Effector memory CD8-positive, alpha-beta T cell (primary cell): ENCODE measurements around the gene SUSD4.
"Not testable (repeated sequence)": the region's sequence is repeated elsewhere in the genome, so short reads cannot be mapped to it uniquely, and the experiment has no call there.

Source experiments
- ATAC-seq: fragments of 150-1000 bp; cut with Tn5 transposase; replicated peaks from 2 replicates; pipeline ENCODE4 v1.10.0; 2021; ENCODE audit warnings: mild to moderate bottlenecking, moderate library complexity
- DNase-seq, 3 experiments: peaks; one replicate each; pipeline ENCODE4 v3.0.0; 2021
- H3K27ac Mint-ChIP-seq, 2 donors: one replicate each; pipeline ENCODE4 v1.8.0; 2022; ENCODE audit warnings: mild to moderate bottlenecking in 2 of 2, mixed read lengths in 2 of 2, moderate library complexity in 2 of 2
- H3K27me3 Mint-ChIP-seq, 2 donors: one replicate each; pipeline ENCODE4 v1.8.0; 2022; ENCODE audit warnings: mixed read lengths in 2 of 2
- H3K36me3 Mint-ChIP-seq: one replicate; pipeline ENCODE4 v1.8.0; 2022; ENCODE audit warnings: mild to moderate bottlenecking, moderate library complexity, mixed read lengths; ENCODE audit not compliant: insufficient read depth
- H3K4me1 Mint-ChIP-seq, 2 donors: one replicate each; pipeline ENCODE4 v1.8.0; 2022; ENCODE audit warnings: low read depth in 2 of 2, mixed read lengths in 2 of 2
- H3K4me3 Mint-ChIP-seq, 2 donors: one replicate each; pipeline ENCODE4 v1.8.0; 2022; ENCODE audit warnings: mild to moderate bottlenecking in 2 of 2, mixed read lengths in 2 of 2, moderate library complexity in 2 of 2
- H3K9me3 Mint-ChIP-seq, 2 donors: one replicate each; pipeline ENCODE4 v1.8.0; 2022; ENCODE audit warnings: mixed read lengths in 2 of 2

Gene SUSD4

DNA sequence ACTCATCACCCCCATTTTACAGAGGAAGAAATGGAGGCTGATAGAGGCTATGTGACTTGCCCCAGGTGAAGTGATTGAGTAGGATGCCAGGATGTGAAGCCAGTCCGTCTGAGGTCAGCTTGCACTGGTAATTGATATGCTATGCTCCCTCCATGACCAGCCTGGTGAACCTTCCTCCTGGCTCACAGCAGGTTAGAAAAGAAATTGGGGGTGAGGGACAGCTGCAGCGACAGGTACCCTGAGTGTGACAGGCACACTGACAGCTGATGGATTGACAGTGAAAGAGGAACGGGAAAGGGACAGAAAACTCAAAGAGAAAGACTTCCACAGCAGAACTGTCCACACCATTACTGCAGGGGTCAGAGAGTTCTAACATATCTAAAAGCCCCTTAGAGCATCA lies 102.1 kb downstream of the SUSD4 start:
- Mint-ChIP-seq H3K27me3 (peaks cover 32 to 33% of the 10 kb centered on the region in 2 donors), H3K4me3 (no peak overlapping the region), H3K9me3 (no peaks in the 10 kb centered on the region), H3K27ac (no peak overlapping the region), H3K4me1 (peaks cover 0 to 4% of the 10 kb centered on the region in 2 donors), H3K36me3 (no peaks in the 10 kb centered on the region)
- ATAC-seq (no peak), DNase-seq (no peak)

DNA sequence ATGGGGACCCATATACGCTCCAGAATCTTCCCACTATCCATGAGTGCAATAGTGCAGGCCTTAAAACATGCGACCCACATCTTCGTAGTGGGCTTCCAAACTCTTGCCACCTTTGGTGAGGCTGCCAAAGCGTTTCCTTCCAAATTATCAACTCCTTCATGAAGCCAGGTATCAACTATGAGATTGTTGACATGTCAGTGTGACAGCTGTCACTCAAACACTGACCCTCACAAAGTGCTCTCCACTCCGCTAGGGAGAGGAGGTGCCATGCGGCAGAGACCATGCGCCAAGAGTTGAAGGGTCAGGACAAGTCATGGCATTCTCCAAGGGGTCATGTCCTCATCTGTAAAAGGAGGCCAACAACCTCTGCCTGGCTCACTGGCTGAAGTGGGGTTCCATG lies 103.3 kb downstream of the SUSD4 start:
- Mint-ChIP-seq H3K27ac (no peak overlapping the region), H3K9me3 (no peaks in the 10 kb centered on the region), H3K27me3 (peaks cover 28 to 35% of the 10 kb centered on the region in 2 donors), H3K36me3 (no peaks in the 10 kb centered on the region), H3K4me1 (peaks cover 0 to 4% of the 10 kb centered on the region in 2 donors), H3K4me3 (no peak overlapping the region)
- no peak for DNase-seq
- ATAC-seq = no peak

DNA sequence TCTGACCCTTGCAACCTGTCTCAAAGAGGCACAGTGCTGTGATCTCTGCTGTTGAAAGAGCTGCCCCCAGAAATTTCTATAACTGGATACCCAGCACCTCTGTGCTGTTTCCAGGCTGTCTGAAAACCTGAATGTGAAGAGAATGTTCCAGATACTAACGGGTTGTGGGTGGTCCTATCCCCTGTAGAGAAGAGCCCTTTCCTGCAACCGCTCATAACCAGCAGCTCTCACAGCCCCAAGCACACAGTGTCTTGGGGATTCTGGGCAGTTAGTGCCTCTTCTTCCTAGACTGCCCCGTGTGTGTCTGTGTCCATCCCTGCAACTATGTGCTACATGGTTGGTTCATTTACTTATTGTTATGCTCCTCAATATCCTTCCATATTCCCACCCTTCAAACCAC lies 104.5 kb downstream of the SUSD4 start:
- Mint-ChIP-seq H3K9me3 (no peaks in the 10 kb centered on the region), H3K27me3 (peaks cover 25 to 35% of the 10 kb centered on the region in 2 donors)

GRCh38 chr1:223258751-223259198 lies 105.2 kb downstream of the SUSD4 start:
- no peak overlapping the region for H3K4me3 Mint-ChIP-seq
- no peak for ATAC-seq
- H3K27ac Mint-ChIP-seq = no peak overlapping the region
- no peaks in the 10 kb centered on the region for H3K9me3 Mint-ChIP-seq
- no peaks in the 10 kb centered on the region for H3K4me1 Mint-ChIP-seq
- no peak for DNase-seq
- peaks cover 18 to 31% of the 10 kb centered on the region in 2 donors for H3K27me3 Mint-ChIP-seq
- H3K36me3 Mint-ChIP-seq = no peaks in the 10 kb centered on the region

More for the DNA sequence above, 104.5 kb downstream of the SUSD4 start:
- DNase-seq (no peak), ATAC-seq (no peak)
- H3K36me3 Mint-ChIP-seq = no peaks in the 10 kb centered on the region
- H3K4me1 Mint-ChIP-seq = no peaks in the 10 kb centered on the region
- no peak overlapping the region for H3K27ac Mint-ChIP-seq
- H3K4me3 Mint-ChIP-seq = no peak overlapping the region

DNA sequence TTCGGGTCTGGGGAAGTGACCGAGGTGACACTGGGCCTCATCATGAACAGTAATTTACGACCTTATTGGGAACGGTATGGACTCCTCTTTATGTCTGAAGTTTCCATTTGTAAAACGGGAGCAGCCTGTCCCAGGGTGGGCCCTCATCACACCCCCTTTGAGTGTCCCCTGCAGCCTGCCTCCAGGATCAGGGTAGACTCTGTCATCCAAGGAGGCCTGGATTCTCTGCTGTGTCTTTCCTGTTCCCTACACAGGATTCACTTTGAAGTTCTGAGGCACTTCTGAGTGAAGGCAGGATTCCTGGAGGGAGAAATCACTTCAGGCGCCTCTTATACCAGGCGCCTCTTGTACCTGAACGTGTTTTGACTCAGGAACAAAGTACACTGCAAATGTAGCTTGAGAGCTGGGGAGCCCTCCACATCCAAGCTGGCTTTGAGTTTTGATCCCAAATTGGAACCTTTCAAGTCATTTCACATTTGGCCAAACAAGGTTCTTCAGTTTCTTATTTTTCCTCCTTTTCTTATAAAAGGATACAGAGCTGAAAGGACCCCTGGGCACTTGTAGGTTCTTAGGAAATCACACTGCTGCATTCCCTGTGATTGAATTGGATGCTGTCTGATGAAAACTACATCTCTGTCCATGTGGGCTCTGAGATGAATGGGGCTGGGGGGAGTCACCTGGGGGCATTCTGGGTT lies 106.0 kb downstream of the SUSD4 start:
- Mint-ChIP-seq H3K4me3 (no peak overlapping the region), H3K9me3 (no peaks in the 10 kb centered on the region), H3K36me3 (no peaks in the 10 kb centered on the region), H3K4me1 (no peaks in the 10 kb centered on the region), H3K27me3 (peaks cover 14 to 32% of the 10 kb centered on the region in 2 donors), H3K27ac (no peak overlapping the region)
- no peak for ATAC-seq
- DNase-seq = no peak

DNA sequence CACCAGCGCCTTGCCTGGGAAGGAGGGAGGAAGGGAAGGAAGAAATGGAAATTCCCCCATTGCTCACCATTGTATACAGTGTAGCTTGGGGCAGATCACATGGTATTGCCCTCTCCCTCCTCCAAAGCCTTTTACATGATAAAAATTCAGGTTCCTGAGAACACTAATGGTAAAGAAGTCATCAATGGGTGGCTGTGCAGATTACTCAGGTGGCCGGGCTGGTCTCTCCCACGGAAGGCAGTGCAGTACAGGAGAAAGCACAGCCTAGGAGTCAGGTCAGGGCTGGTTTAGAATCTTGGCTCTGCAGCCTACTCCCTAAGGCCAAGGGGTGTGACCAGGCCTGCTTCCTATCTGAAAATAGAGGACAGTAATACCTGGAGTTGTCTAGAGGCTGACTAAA lies 107.9 kb downstream of the SUSD4 start:
- no peaks in the 10 kb centered on the region for H3K36me3 Mint-ChIP-seq
- DNase-seq = no peak
- H3K27me3 Mint-ChIP-seq = peaks cover 14 to 33% of the 10 kb centered on the region in 2 donors
- H3K27ac Mint-ChIP-seq = no peak overlapping the region
- no peak for ATAC-seq
- H3K4me3 Mint-ChIP-seq = no peak overlapping the region
- H3K4me1 Mint-ChIP-seq = no peaks in the 10 kb centered on the region
- H3K9me3 Mint-ChIP-seq = no peaks in the 10 kb centered on the region

DNA sequence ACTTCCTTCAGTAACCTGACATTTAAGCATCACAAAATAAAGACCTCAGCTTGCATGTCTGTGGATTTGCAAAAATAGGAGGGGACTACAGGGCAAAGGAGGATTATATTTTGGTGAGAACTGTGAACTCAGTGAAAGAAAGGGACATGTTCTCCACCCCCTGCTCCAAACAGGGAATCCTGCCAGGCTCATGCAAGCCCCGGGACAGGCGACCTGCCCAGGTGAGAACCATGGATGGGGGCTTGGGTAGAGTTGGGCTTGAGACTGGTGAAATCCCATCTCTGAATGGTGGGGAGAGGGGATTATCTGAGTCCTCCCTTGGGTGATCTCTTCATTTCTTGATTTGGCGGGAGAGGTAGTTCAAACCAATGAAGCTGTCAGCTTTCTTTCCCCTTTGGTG lies 110.1 kb downstream of the SUSD4 start:
- no peak for ATAC-seq
- H3K27me3 Mint-ChIP-seq = peaks cover 12 to 17% of the 10 kb centered on the region in 2 donors
- peaks cover 2 to 3% of the 10 kb centered on the region in 2 donors for H3K4me1 Mint-ChIP-seq
- H3K4me3 Mint-ChIP-seq = no peak overlapping the region
- no peak for DNase-seq
- H3K36me3 Mint-ChIP-seq = peaks cover under 1% of the 10 kb centered on the region
- no peak overlapping the region for H3K27ac Mint-ChIP-seq
- no peaks in the 10 kb centered on the region for H3K9me3 Mint-ChIP-seq

DNA sequence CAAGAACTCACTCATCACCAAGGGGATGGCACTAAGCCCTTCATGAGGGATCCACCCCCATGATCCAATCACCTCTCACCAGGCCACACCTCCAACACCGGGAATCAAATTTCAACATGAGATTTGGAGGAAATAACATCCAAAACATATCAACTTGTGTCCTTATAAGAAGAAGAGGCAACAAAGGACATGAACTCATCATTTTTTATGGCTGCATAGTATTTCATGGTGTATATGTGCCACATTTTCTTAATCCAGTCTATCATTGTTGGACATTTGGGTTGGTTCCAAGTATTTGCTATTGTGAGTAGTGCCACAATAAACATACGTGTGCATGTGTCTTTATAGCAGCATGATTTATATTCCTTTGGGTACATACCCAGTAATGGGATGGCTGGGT lies 112.6 kb downstream of the SUSD4 start:
- peak overlapping the region in 1 of 2 donors; percentile 10 for H3K27ac Mint-ChIP-seq

GRCh38 chr1:223250632-223251015 lies 113.4 kb downstream of the SUSD4 start:
- Mint-ChIP-seq H3K27me3 (peaks cover 17 to 21% of the 10 kb centered on the region in 2 donors), H3K36me3 (peaks cover 5% of the 10 kb centered on the region), H3K4me1 (peaks cover 6 to 11% of the 10 kb centered on the region in 2 donors), H3K9me3 (no peaks in the 10 kb centered on the region), H3K4me3 (no peak overlapping the region), H3K27ac (peak overlapping the region in 1 of 2 donors; percentile 10)
- DNase-seq (no peak), ATAC-seq (no peak)

More for the DNA sequence above, 112.6 kb downstream of the SUSD4 start:
- ATAC-seq, H3K4me3 Mint-ChIP-seq, DNase-seq, H3K36me3 Mint-ChIP-seq, H3K9me3 Mint-ChIP-seq: not testable (repeated sequence)
- peaks cover 6 to 11% of the 10 kb centered on the region in 2 donors for H3K4me1 Mint-ChIP-seq
- H3K27me3 Mint-ChIP-seq = peaks cover 9 to 15% of the 10 kb centered on the region in 2 donors

DNA sequence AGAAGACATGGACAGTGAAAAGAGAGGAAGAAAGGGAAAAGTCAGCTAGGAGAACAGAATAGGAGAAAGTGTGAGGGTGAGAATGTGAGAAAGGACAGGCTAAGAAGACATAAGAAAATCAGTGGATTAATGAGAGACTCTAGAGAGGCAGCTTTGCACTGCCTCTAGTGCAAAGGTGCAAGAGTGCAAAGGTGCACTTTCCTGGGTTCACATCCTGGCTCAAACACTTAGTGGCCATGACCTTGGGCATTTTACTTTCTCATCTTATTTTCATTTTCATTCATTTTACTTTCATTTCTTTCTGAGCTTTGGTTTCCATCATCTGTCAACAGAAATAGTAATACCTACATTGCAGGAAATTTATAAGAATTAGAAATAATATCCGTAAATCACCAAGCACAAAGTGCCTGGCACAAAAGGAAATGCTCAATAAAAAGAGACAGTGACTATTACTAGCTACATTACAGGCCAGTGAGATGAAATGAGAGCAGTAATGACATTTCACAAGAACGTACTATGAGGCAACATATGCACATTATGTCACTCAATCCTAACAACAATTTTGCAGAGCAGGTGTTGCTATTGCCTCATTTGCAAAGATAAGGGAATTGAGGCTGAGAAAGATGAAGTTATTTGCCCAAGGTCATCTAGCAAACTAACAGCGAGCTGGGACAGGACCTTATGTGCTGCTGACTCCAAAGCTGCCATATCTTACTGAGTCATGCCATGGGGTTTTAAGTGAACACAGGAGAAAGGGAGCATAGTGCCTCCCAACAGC lies 113.9 kb downstream of the SUSD4 start:
- Mint-ChIP-seq H3K27me3 (peaks cover 23 to 27% of the 10 kb centered on the region in 2 donors), H3K36me3 (peaks cover 5% of the 10 kb centered on the region), H3K9me3 (no peaks in the 10 kb centered on the region), H3K4me3 (no peak overlapping the region), H3K27ac (peak overlapping the region in 1 of 2 donors; percentile 10), H3K4me1 (peaks cover 6 to 13% of the 10 kb centered on the region in 2 donors)
- ATAC-seq (no peak), DNase-seq (no peak)

DNA sequence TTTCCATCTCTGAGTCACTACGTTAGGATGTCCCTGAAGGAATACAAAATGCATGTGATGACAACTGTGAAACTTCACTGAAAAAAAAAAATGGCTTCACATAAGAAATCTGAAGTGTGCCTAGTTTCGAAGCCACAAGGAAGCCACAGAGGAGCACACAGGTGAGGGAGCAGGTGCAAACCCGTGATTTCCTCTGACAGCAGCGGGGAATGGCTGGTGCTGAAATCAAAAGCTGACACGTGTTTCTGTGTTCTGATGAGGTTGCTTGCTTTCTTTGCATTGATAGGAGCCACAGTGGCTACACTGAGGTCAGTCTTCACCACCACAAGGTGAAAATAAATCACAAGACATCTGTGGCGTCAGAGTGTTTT lies 115.2 kb downstream of the SUSD4 start:
- H3K36me3 Mint-ChIP-seq = peaks cover 5% of the 10 kb centered on the region
- no peaks in the 10 kb centered on the region for H3K9me3 Mint-ChIP-seq
- DNase-seq (peak; percentile 4 to 49 (median 42)), ATAC-seq (peak; percentile 90)
- peaks cover 6 to 13% of the 10 kb centered on the region in 2 donors for H3K4me1 Mint-ChIP-seq
- peak overlapping the region in 1 of 2 donors; percentile 6 for H3K4me3 Mint-ChIP-seq
- H3K27ac Mint-ChIP-seq = peak overlapping the region in 1 of 2 donors; percentile 76
- H3K27me3 Mint-ChIP-seq = peaks cover 30 to 31% of the 10 kb centered on the region in 2 donors

DNA sequence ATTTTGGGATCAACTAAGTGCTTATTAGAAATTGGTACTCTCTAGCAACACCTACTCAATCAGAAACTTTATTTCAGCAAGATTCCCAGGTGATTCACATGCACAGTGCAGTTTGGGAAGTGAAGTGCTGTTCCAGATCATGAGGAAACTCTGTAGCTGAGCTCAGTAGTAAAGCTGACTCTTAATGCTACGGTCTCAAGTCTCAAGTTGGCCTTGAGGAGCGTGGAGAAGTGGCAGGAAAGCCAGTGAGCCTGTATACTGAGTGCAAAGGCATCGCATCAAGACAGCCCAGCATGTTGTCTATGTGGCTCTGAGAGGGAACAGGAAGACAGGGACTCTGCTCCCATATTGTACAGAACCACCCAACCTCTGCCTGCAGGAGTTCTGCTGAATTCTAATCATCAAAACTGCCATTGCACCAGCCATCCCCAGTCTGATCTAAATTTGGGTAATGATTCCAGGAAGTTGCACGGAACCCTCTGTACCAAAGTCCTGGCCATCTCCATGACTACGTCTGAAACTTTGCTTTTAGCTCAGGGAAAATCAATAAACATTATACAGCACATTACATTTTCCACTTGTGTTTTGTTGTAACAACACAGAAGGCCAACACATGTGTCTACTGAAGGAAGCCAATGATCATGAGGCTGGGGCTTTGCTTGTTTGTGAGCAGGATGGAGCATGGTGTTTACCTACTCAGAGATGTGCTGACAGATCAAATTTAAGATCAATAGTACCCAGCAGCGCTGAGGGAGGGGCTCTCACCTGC lies 115.8 kb downstream of the SUSD4 start:
- DNase-seq = no peak
- no peaks in the 10 kb centered on the region for H3K9me3 Mint-ChIP-seq
- peak overlapping the region in 1 of 2 donors; percentile 76 for H3K27ac Mint-ChIP-seq
- peak overlapping the region in 1 of 2 donors; percentile 6 for H3K4me3 Mint-ChIP-seq
- H3K36me3 Mint-ChIP-seq = peaks cover 5% of the 10 kb centered on the region
- no peak for ATAC-seq
- H3K27me3 Mint-ChIP-seq = peaks cover 24 to 31% of the 10 kb centered on the region in 2 donors
- peaks cover 6 to 13% of the 10 kb centered on the region in 2 donors for H3K4me1 Mint-ChIP-seq

DNA sequence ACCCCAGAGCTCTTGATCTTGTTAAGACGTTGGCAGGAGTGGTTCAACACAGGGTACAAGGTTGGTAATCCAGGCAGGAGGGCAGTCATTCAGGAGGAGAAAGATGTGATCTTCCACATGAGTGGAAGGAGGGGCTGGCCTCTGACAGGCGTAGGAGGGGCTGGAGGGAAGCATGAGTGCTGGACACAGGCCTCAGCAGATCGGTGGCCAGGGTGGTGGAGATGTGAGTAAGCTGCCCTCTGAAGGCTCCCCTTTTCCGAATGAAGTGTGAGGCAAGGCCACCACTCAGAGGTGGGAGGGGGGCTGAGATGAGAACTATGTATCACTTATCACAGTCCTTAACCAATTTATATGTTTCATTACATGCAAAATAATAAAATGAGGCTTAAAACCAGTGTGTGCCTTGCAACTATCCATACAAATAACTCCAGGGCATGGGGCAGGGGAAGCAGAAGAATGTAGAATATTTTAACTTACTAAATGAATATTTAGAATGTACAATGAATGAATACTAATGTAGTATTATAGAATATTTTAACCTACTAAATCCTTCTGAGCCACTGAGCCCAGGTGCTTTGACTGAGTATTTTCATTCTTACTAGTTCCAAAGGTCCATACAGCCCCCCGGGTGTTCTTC lies 117.4 kb downstream of the SUSD4 start:
- Mint-ChIP-seq H3K27me3 (peaks cover 21 to 31% of the 10 kb centered on the region in 2 donors), H3K27ac (no peak overlapping the region)
- no peak for ATAC-seq

More for the DNA sequence above, 117.4 kb downstream of the SUSD4 start:
- peaks cover 5% of the 10 kb centered on the region for H3K36me3 Mint-ChIP-seq
- H3K4me1 Mint-ChIP-seq = peaks cover 6 to 13% of the 10 kb centered on the region in 2 donors
- no peak for DNase-seq
- H3K9me3 Mint-ChIP-seq = no peaks in the 10 kb centered on the region
- no peak overlapping the region for H3K4me3 Mint-ChIP-seq
